Naive thymus-derived CD4-positive, alpha-beta T cell (primary cell): Measurements from ENCODE around the gene HMGB1. TPM values are rescaled to one million over a fixed set of nuclear protein-coding genes. Genes with fewer than 3 reads are reported as not detected.

Source experiments
- ATAC-seq: fragments of 150-1000 bp; cut with Tn5 transposase; 2 replicates; pipeline ENCODE4 v1.10.0; 2021; ENCODE audit warnings: mild to moderate bottlenecking, moderate library complexity
- CTCF ChIA-PET: fragments of 350-600 bp; sonication (Branson Sonifier 250); formaldehyde crosslinking; loops from one replicate; lab custom pipeline; 2021; ENCODE audit warnings: antibody characterized with exemption; lab: Charles Lee
- POLR2A ChIA-PET: fragments of 350-600 bp; sonication (Branson Sonifier 250); formaldehyde crosslinking; loops from one replicate; lab custom pipeline; 2021; ENCODE audit warnings: antibody characterized with exemption, inconsistent platforms; lab: Charles Lee
- DNase-seq, 9 donors: peaks; one replicate each; pipeline versions ENCODE4 v3.0.0 to v3.0.0-alpha.2; 2020 to 2022; ENCODE audit warnings: mixed read lengths in 1 of 9
- H3K27ac ChIP-seq: one replicate; pipeline ENCODE4 v1.7.0; 2013; ENCODE audit warnings: mild to moderate bottlenecking, low read depth, low read length, moderate library complexity
- H3K27me3 ChIP-seq, 2 donors: one replicate each; pipeline ENCODE4 v1.7.0; 2013; ENCODE audit warnings: low read length in 2 of 2, mild to moderate bottlenecking in 2 of 2, moderate library complexity in 2 of 2; ENCODE audit not compliant: control insufficient read depth in 2 of 2, insufficient read depth in 2 of 2
- H3K36me3 ChIP-seq, 3 experiments: 1 replicate in 2 of 3; 2 replicates in 1 of 3; pipeline ENCODE4 v1.7.0; 2013; ENCODE audit warnings: low read length in 3 of 3, mild to moderate bottlenecking in 3 of 3, moderate library complexity in 1 of 3; ENCODE audit not compliant: insufficient read depth in 3 of 3, control insufficient read depth in 2 of 3
- H3K4me1 ChIP-seq, 2 donors: one replicate each; pipeline ENCODE4 v1.7.0; 2013; ENCODE audit warnings: low read length in 2 of 2, mild to moderate bottlenecking in 2 of 2, moderate library complexity in 1 of 2; ENCODE audit not compliant: control insufficient read depth in 2 of 2, insufficient read depth in 2 of 2
- H3K4me3 ChIP-seq: 2 replicates; pipeline ENCODE4 v1.7.0; 2013; ENCODE audit warnings: mild to moderate bottlenecking, low read length
- H3K9me3 ChIP-seq, 3 experiments: 1 replicate in 2 of 3; 2 replicates in 1 of 3; pipeline ENCODE4 v1.7.0; 2013; ENCODE audit warnings: low read length in 3 of 3; ENCODE audit not compliant: control insufficient read depth in 2 of 3
- H3K27ac Mint-ChIP-seq, 9 donors: one replicate each; pipeline ENCODE4 v1.8.0; 2020 to 2022; ENCODE audit warnings: mixed read lengths in 9 of 9, mild to moderate bottlenecking in 8 of 9, moderate library complexity in 5 of 9, inconsistent platforms in 2 of 9
- H3K27me3 Mint-ChIP-seq, 5 donors: one replicate each; pipeline ENCODE4 v1.8.0; 2021 to 2022; ENCODE audit warnings: mixed read lengths in 5 of 5, mild to moderate bottlenecking in 1 of 5
- H3K36me3 Mint-ChIP-seq, 5 donors: one replicate each; pipeline ENCODE4 v1.8.0; 2020 to 2022; ENCODE audit warnings: mixed read lengths in 5 of 5, mild to moderate bottlenecking in 3 of 5, inconsistent platforms in 1 of 5
- H3K4me1 Mint-ChIP-seq, 7 donors: one replicate each; pipeline ENCODE4 v1.8.0; 2020 to 2022; ENCODE audit warnings: mixed read lengths in 7 of 7, mild to moderate bottlenecking in 3 of 7, inconsistent platforms in 1 of 7
- H3K4me3 Mint-ChIP-seq, 10 donors: one replicate each; pipeline ENCODE4 v1.8.0; 2020 to 2022; ENCODE audit warnings: mild to moderate bottlenecking in 10 of 10, mixed read lengths in 10 of 10, moderate library complexity in 6 of 10, inconsistent platforms in 2 of 10
- H3K9me3 Mint-ChIP-seq, 11 donors: one replicate each; pipeline ENCODE4 v1.8.0; 2020 to 2022; ENCODE audit warnings: mixed read lengths in 11 of 11, mild to moderate bottlenecking in 4 of 11, inconsistent platforms in 1 of 11, moderate library complexity in 1 of 11
- intact Hi-C, 2 donors: fragments of 100-400 bp; cut with micrococcal nuclease; formaldehyde crosslinking; loops; one replicate each; pipeline ENCODE4 v1.15.1; 2023
- polyA plus RNA-seq, 2 donors: library from polyadenylated mRNA; unstranded; fragments of 300-500 nt; fragmentation: Illumina TruSeq; gene quantifications; one replicate each; pipeline ENCODE4 v1.2.3, GENCODE V29; 2021
- total RNA-seq, 6 experiments: library from RNA in 5 of 6; stranded (reverse) in 5 of 6; gene quantifications; 1 replicate in 5 of 6; 2 replicates in 1 of 6; pipeline ENCODE4 v1.2.3 and lab custom pipeline; 2021 to 2026

The HMGB1 gene
- total and polyA plus RNA-seq, 7 experiments from 2014 or later, result 294 to 577 (median 331) TPM

- Mint-ChIP-seq H3K9me3 (no peaks in the 10 kb centered on the region), H3K4me3 (peak overlapping the region in 1 of 10 donors; percentile 73), H3K36me3 (peaks cover 0 to 2% (median 0%) of the 10 kb centered on the region in 5 donors), H3K27ac (peak overlapping the region in 7 of 9 donors; percentile 29 to 88 (median 55)), H3K4me1 (peaks cover 16 to 47% (median 31%) of the 10 kb centered on the region in 7 donors), H3K27me3 (no peaks in the 10 kb centered on the region)
- ATAC-seq (no peak), DNase-seq (no peak)
- intact Hi-C loops, result no loop called here
- Histone ChIP-seq H3K36me3 (no peaks in the 10 kb centered on the region), H3K27ac (no peak overlapping the region), H3K4me3 (no peak overlapping the region), H3K27me3 (no peaks in the 10 kb centered on the region), H3K9me3 (no peaks in the 10 kb centered on the region), H3K4me1 (peaks cover 0 to 4% of the 10 kb centered on the region in 2 donors)
- ChIA-PET POLR2A (interaction anchor here (0.7 to 1.2 kb wide), 7 partner anchors 23 to 286 kb away, joined by 3 to 4 read pairs (median 3); no protein-coding TSS in a partner anchor), CTCF (interaction anchor here (1.0 to 1.3 kb wide), 3 partner anchors 26 to 287 kb away, joined by 3 to 8 read pairs (median 4); no protein-coding TSS in a partner anchor)
Measured at GRCh38 chr13:30418717-30419459, 46.8 kb downstream of the HMGB1 start.

- ATAC-seq, result no peak
- intact Hi-C loops, result no loop called here
- no peaks in the 10 kb centered on the region for H3K36me3 ChIP-seq
- Mint-ChIP-seq H3K4me1 (peaks cover 16 to 49% (median 31%) of the 10 kb centered on the region in 7 donors), H3K4me3 (peak overlapping the region in 1 of 10 donors; percentile 73), H3K9me3 (no peaks in the 10 kb centered on the region), H3K36me3 (peaks cover 0 to 2% (median 0%) of the 10 kb centered on the region in 5 donors), H3K27ac (peak overlapping the region in 5 of 9 donors; percentile 33 to 88 (median 62)), H3K27me3 (no peaks in the 10 kb centered on the region)
- H3K4me3 ChIP-seq, result no peak overlapping the region
- POLR2A ChIA-PET, result interaction anchor here (0.6 to 1.2 kb wide), 6 partner anchors 11 to 46 kb away, joined by 3 read pairs; no protein-coding TSS in a partner anchor
- H3K27ac ChIP-seq, result no peak overlapping the region
- peaks cover 0 to 4% of the 10 kb centered on the region in 2 donors for H3K4me1 ChIP-seq
- H3K9me3 ChIP-seq, result no peaks in the 10 kb centered on the region
- CTCF ChIA-PET, result interaction anchor here (1.0 to 1.3 kb wide), 3 partner anchors 26 to 286 kb away, joined by 3 to 8 read pairs (median 4); no protein-coding TSS in a partner anchor
- no peak for DNase-seq
- H3K27me3 ChIP-seq, result no peaks in the 10 kb centered on the region
Measured at GRCh38 chr13:30418075-30418716, 47.5 kb downstream of the HMGB1 start.

GRCh38 chr13:30416471-30416870 is 49.3 kb downstream of the HMGB1 start:
- CTCF ChIA-PET, result no interaction called here
- POLR2A ChIA-PET, result interaction anchor here (1.0 to 2.2 kb wide), 2 partner anchors 13 to 28 kb away, joined by 3 to 6 read pairs; no protein-coding TSS in a partner anchor
- no peak overlapping the region for H3K27ac Mint-ChIP-seq

GRCh38 chr13:30415430-30416030 is 50.2 kb downstream of the HMGB1 start:
- peaks cover 0 to 2% (median 0%) of the 10 kb centered on the region in 5 donors for H3K36me3 Mint-ChIP-seq
- peak overlapping the region in 1 of 10 donors; percentile 30 for H3K4me3 Mint-ChIP-seq
- intact Hi-C loops, result no loop called here
- Histone ChIP-seq H3K9me3 (no peaks in the 10 kb centered on the region), H3K27me3 (no peaks in the 10 kb centered on the region), H3K4me3 (no peak overlapping the region), H3K36me3 (no peaks in the 10 kb centered on the region), H3K27ac (no peak overlapping the region), H3K4me1 (peaks cover 0 to 4% of the 10 kb centered on the region in 2 donors)
- peaks cover 13 to 46% (median 17%) of the 10 kb centered on the region in 7 donors for H3K4me1 Mint-ChIP-seq
- H3K9me3 Mint-ChIP-seq, result no peaks in the 10 kb centered on the region
- POLR2A ChIA-PET, result interaction anchor here (1.0 to 2.2 kb wide), 3 partner anchors 14 to 33 kb away, joined by 3 to 6 read pairs (median 3); no protein-coding TSS in a partner anchor
- ATAC-seq (no peak), DNase-seq (peak in 2 of 9 donors; percentile 12 to 31)
- peak overlapping the region in 2 of 9 donors; percentile 5 to 7 for H3K27ac Mint-ChIP-seq
- CTCF ChIA-PET, result no interaction called here
- H3K27me3 Mint-ChIP-seq, result no peaks in the 10 kb centered on the region

More at GRCh38 chr13:30416471-30416870, 49.3 kb downstream of the HMGB1 start:
- Mint-ChIP-seq H3K9me3 (no peaks in the 10 kb centered on the region), H3K36me3 (peaks cover 0 to 2% (median 0%) of the 10 kb centered on the region in 5 donors), H3K27me3 (no peaks in the 10 kb centered on the region), H3K4me1 (peaks cover 17 to 47% (median 24%) of the 10 kb centered on the region in 7 donors), H3K4me3 (no peak overlapping the region)
- intact Hi-C loops, result no loop called here
- Histone ChIP-seq H3K27ac (no peak overlapping the region), H3K4me3 (no peak overlapping the region), H3K27me3 (no peaks in the 10 kb centered on the region), H3K36me3 (no peaks in the 10 kb centered on the region), H3K9me3 (no peaks in the 10 kb centered on the region), H3K4me1 (peaks cover 0 to 4% of the 10 kb centered on the region in 2 donors)
- ATAC-seq (no peak), DNase-seq (no peak)

- no peak overlapping the region for H3K4me3 Mint-ChIP-seq
- POLR2A ChIA-PET, result no interaction called here
- CTCF ChIA-PET, result interaction anchor here (0.6 to 0.8 kb wide), 2 partner anchors 10 to 388 kb away, joined by 3 to 4 read pairs; no protein-coding TSS in a partner anchor
- Histone ChIP-seq H3K9me3 (no peaks in the 10 kb centered on the region), H3K27me3 (no peaks in the 10 kb centered on the region), H3K4me3 (no peak overlapping the region), H3K27ac (no peak overlapping the region), H3K4me1 (peaks cover 2 to 9% of the 10 kb centered on the region in 2 donors), H3K36me3 (no peaks in the 10 kb centered on the region)
- intact Hi-C loops, result no loop called here
- H3K9me3 Mint-ChIP-seq, result peaks cover 0 to 1% (median 0%) of the 10 kb centered on the region in 11 donors
- H3K36me3 Mint-ChIP-seq, result peaks cover 0 to 2% (median 0%) of the 10 kb centered on the region in 5 donors
- H3K4me1 Mint-ChIP-seq, result peaks cover 15 to 56% (median 26%) of the 10 kb centered on the region in 7 donors
- ATAC-seq (no peak), DNase-seq (no peak)
- no peaks in the 10 kb centered on the region for H3K27me3 Mint-ChIP-seq
- peak overlapping the region in 1 of 9 donors; percentile 57 for H3K27ac Mint-ChIP-seq
Measured at GRCh38 chr13:30413842-30414241, 51.9 kb downstream of the HMGB1 start.

GRCh38 chr13:30412346-30412745 is 53.4 kb downstream of the HMGB1 start:
- H3K27ac ChIP-seq, result no peak overlapping the region
- ATAC-seq (no peak), DNase-seq (no peak)
- Mint-ChIP-seq H3K27ac (peak overlapping the region in 5 of 9 donors; percentile 0 to 71 (median 14)), H3K4me1 (peaks cover 19 to 61% (median 39%) of the 10 kb centered on the region in 7 donors), H3K36me3 (peaks cover 0 to 2% (median 0%) of the 10 kb centered on the region in 5 donors), H3K9me3 (peaks cover 0 to 3% (median 0%) of the 10 kb centered on the region in 11 donors), H3K27me3 (no peaks in the 10 kb centered on the region), H3K4me3 (no peak overlapping the region)
- no peaks in the 10 kb centered on the region for H3K36me3 ChIP-seq
- intact Hi-C loops, result no loop called here
- POLR2A ChIA-PET, result interaction anchor here (1.0 to 2.3 kb wide), 2 partner anchors 41 to 264 kb away, joined by 3 to 9 read pairs; no protein-coding TSS in a partner anchor
- no peaks in the 10 kb centered on the region for H3K27me3 ChIP-seq
- CTCF ChIA-PET, result interaction anchor here (0.7 to 0.9 kb wide), 2 partner anchors 18 to 38 kb away, joined by 3 to 11 read pairs; no protein-coding TSS in a partner anchor
- no peak overlapping the region for H3K4me3 ChIP-seq
- no peaks in the 10 kb centered on the region for H3K9me3 ChIP-seq
- H3K4me1 ChIP-seq, result peaks cover 9 to 16% of the 10 kb centered on the region in 2 donors
